WTC11 (cell line): Measurements from ENCODE around the gene TLR4. TPM values are rescaled to one million over a fixed set of nuclear protein-coding genes. Genes with fewer than 3 reads are reported as not detected.

ENCODE experiments used
- ATAC-seq: fragments of 200-7000 bp; cut with Tn5 transposase; 2 replicates; pipeline ENCODE4 v1.10.0; 2021; ENCODE audit warnings: mild to moderate bottlenecking, moderate library complexity
- CTCF ChIA-PET: fragments of 300-600 bp; sonication (Branson Sonifier 250); formaldehyde crosslinking; loops from one replicate; lab custom pipeline; 2021; ENCODE audit warnings: antibody characterized with exemption; lab: Charles Lee
- POLR2A ChIA-PET: fragments of 350-600 bp; sonication (Branson Sonifier 250); formaldehyde crosslinking; loops from one replicate; lab custom pipeline; 2021; ENCODE audit warnings: antibody characterized with exemption; lab: Charles Lee
- DNase-seq: peaks from one replicate; pipeline ENCODE4 v3.0.0; 2021; ENCODE audit warnings: low spot score
- H3K27ac Mint-ChIP-seq: 2 replicates; pipeline ENCODE4 v1.8.0; 2021; ENCODE audit warnings: mixed read lengths
- H3K27me3 Mint-ChIP-seq: 2 replicates; pipeline ENCODE4 v1.8.0; 2021; ENCODE audit warnings: low read depth, mild to moderate bottlenecking, moderate library complexity, mixed read lengths
- H3K36me3 Mint-ChIP-seq: 2 replicates; pipeline ENCODE4 v1.8.0; 2021; ENCODE audit warnings: mixed read lengths
- H3K4me1 Mint-ChIP-seq: 2 replicates; pipeline ENCODE4 v1.8.0; 2022; ENCODE audit warnings: mixed read lengths
- H3K4me3 Mint-ChIP-seq: 2 replicates; pipeline ENCODE4 v1.8.0; 2021; ENCODE audit warnings: mild to moderate bottlenecking, moderate library complexity, mixed read lengths
- H3K9me3 Mint-ChIP-seq: 2 replicates; pipeline ENCODE4 v1.8.0; 2021; ENCODE audit warnings: mixed read lengths
- FOXJ3 ChIP-seq: sonication (generic); formaldehyde crosslinking; IDR thresholded peaks from 2 replicates; pipeline ENCODE4 v1.9.0; 2021; ENCODE audit warnings: missing genetic modification reagents, mild to moderate bottlenecking, borderline replicate concordance
- FOXP1 ChIP-seq: sonication (generic); formaldehyde crosslinking; IDR thresholded peaks from 2 replicates; pipeline ENCODE4 v1.8.0; 2022; ENCODE audit warnings: missing genetic modification reagents, mild to moderate bottlenecking, moderate library complexity, borderline replicate concordance
- FOXP4 ChIP-seq: sonication (generic); formaldehyde crosslinking; IDR thresholded peaks from 2 replicates; pipeline ENCODE4 v1.8.0; 2022; ENCODE audit warnings: mild to moderate bottlenecking, missing genetic modification reagents
- HMGA2 ChIP-seq: fragments of 250-450 bp; sonication (Bioruptor Pico); IDR thresholded peaks from 2 replicates; pipeline ENCODE4 v1.4.0; 2021; ENCODE audit warnings: mild to moderate bottlenecking, moderate library complexity
- HMGXB4 ChIP-seq: sonication (generic); formaldehyde crosslinking; IDR thresholded peaks from 2 replicates; pipeline ENCODE4 v1.8.1; 2023; ENCODE audit warnings: mild to moderate bottlenecking, moderate library complexity, missing genetic modification reagents
- JUN ChIP-seq: sonication (generic); formaldehyde crosslinking; IDR thresholded peaks from 2 replicates; pipeline ENCODE4 v1.8.0; 2023; ENCODE audit warnings: mild to moderate bottlenecking, missing genetic modification reagents
- SP1 ChIP-seq: sonication (generic); formaldehyde crosslinking; conservative IDR thresholded peaks from 2 replicates; pipeline ENCODE4 v1.8.1; 2022; ENCODE audit warnings: missing genetic modification reagents
- TEAD4 ChIP-seq: sonication (generic); formaldehyde crosslinking; IDR thresholded peaks from 2 replicates; pipeline ENCODE4 v1.8.0; 2022; ENCODE audit warnings: mild to moderate bottlenecking, missing genetic modification reagents
- TP53 ChIP-seq: sonication (generic); formaldehyde crosslinking; IDR thresholded peaks from 2 replicates; pipeline ENCODE4 v1.8.1; 2023; ENCODE audit warnings: mild to moderate bottlenecking, missing genetic modification reagents
- ZBTB21 ChIP-seq: sonication (generic); formaldehyde crosslinking; IDR thresholded peaks from 2 replicates; pipeline ENCODE4 v1.8.1; 2023; ENCODE audit warnings: mild to moderate bottlenecking, missing genetic modification reagents, borderline replicate concordance
- ZNF232 ChIP-seq: sonication (generic); formaldehyde crosslinking; IDR thresholded peaks from 2 replicates; pipeline ENCODE4 v1.8.0; 2022; ENCODE audit warnings: mild to moderate bottlenecking, missing genetic modification reagents
- ZNF416 ChIP-seq: fragments of 250-450 bp; sonication (Bioruptor Pico); IDR thresholded peaks from 2 replicates; pipeline ENCODE4 v1.9.0; 2021; ENCODE audit warnings: mild to moderate bottlenecking, inconsistent platforms
- ZNF423 ChIP-seq: fragments of 250-450 bp; sonication (Bioruptor Pico); IDR thresholded peaks from 2 replicates; pipeline ENCODE4 v2.1.2; 2022; ENCODE audit warnings: mild to moderate bottlenecking, moderate library complexity
- ZNF425 ChIP-seq: fragments of 250-450 bp; sonication (Bioruptor Pico); conservative IDR thresholded peaks from 2 replicates; pipeline ENCODE4 v1.9.0; 2021; ENCODE audit warnings: mild to moderate bottlenecking
- ZNF512 ChIP-seq: sonication (generic); formaldehyde crosslinking; IDR thresholded peaks from 2 replicates; pipeline ENCODE4 v1.8.1; 2022; ENCODE audit warnings: missing genetic modification reagents, borderline replicate concordance
- total RNA-seq: library from RNA; stranded (reverse); gene quantifications from 3 replicates; pipeline ENCODE4 v1.2.3, GENCODE V29; 2021
- TF ChIP-seq, protein P1 (sequence below): sonication (generic); formaldehyde crosslinking; IDR thresholded peaks from 2 replicates; pipeline ENCODE4 v1.8.1; 2023; ENCODE audit warnings: mild to moderate bottlenecking, missing genetic modification reagents

TLR4 gene
- total RNA-seq, 1 experiment from 2014 or later: 0.11 TPM

DNA sequence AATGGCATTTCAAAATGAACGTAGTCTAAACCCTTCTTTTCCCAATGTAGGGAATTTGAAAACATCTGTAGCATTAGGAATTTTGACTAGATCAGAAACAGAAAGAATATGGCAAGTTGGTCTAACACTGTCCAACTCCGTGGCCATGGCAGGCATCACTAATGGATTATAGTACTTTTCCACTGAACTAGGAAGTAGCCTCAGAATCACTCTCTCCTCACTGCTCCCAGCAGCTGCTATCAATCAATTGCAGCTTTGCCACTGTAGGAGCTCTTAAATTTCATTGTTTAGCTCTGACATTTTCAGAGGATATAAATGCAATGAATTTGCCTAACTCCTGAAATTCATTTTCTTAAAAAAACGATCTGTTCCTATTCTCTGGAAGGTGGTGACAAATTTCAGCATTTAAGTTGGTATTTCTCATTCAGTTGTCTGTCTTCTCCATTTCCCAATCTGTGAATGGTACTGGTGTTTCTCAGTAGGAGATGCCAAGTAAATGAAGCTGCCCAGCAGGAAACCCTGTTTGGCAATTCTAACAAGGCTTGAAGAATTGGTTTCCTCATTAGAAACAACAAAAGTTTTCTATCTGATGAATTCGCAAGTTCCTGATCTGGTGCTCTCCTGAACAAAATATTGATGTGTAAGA, 64.7 kb downstream of the TLR4 start:
- ATAC-seq (peak; percentile 68), DNase-seq (no peak)
- H3K4me3 Mint-ChIP-seq: no peak overlapping the region
- ChIA-PET CTCF (interaction anchor here (0.6 to 2.1 kb wide), 2 partner anchors 11 to 361 kb away, joined by 3 to 4 read pairs; no protein-coding TSS in a partner anchor), POLR2A (interaction anchor here (0.5 kb wide), 1 partner anchor 122 kb away, joined by 3 read pairs; no protein-coding TSS in a partner anchor)
- TF ChIP-seq ZNF423 (CRISPR knock-in tag) (0 out of 2 replicates have a peak, but pooled peaks have one; percentile 12), ZNF512 (no peak)
- H3K9me3 Mint-ChIP-seq: 0 out of 2 replicates have a peak, but pooled peaks cover 3% of the 10 kb centered on the region
- peaks cover 17% of the 10 kb centered on the region for H3K4me1 Mint-ChIP-seq
- no peaks in the 10 kb centered on the region for H3K27me3 Mint-ChIP-seq
- no peaks in the 10 kb centered on the region for H3K36me3 Mint-ChIP-seq
- H3K27ac Mint-ChIP-seq: 0 out of 2 replicates have a peak overlapping the region, but pooled peaks have one; percentile 2

GRCh38 chr9:117771136-117771535, 66.9 kb downstream of the TLR4 start:
- no peaks in the 10 kb centered on the region for H3K27me3 Mint-ChIP-seq
- H3K36me3 Mint-ChIP-seq: no peaks in the 10 kb centered on the region
- CTCF ChIA-PET: interaction anchor here (2.1 kb wide), 1 partner anchor 14 kb away, joined by 4 read pairs; no protein-coding TSS in a partner anchor
- H3K27ac Mint-ChIP-seq: no peak overlapping the region
- H3K4me3 Mint-ChIP-seq: no peak overlapping the region
- POLR2A ChIA-PET: no interaction called here
- ATAC-seq (no peak), DNase-seq (no peak)
- H3K4me1 Mint-ChIP-seq: peaks cover 17% of the 10 kb centered on the region
- TF ChIP-seq SP1 (CRISPR knock-in tag) (no peak), JUN (CRISPR knock-in tag) (no peak), ZNF512 (no peak)
- TF ChIP-seq, protein P1, sequence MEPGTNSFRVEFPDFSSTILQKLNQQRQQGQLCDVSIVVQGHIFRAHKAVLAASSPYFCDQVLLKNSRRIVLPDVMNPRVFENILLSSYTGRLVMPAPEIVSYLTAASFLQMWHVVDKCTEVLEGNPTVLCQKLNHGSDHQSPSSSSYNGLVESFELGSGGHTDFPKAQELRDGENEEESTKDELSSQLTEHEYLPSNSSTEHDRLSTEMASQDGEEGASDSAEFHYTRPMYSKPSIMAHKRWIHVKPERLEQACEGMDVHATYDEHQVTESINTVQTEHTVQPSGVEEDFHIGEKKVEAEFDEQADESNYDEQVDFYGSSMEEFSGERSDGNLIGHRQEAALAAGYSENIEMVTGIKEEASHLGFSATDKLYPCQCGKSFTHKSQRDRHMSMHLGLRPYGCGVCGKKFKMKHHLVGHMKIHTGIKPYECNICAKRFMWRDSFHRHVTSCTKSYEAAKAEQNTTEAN (CRISPR knock-in tag): no peak
- H3K9me3 Mint-ChIP-seq: 0 out of 2 replicates have a peak, but pooled peaks cover 3% of the 10 kb centered on the region

- H3K36me3 Mint-ChIP-seq: no peaks in the 10 kb centered on the region
- CTCF ChIA-PET: interaction anchor here (0.6 kb wide), 1 partner anchor 284 kb away, joined by 3 read pairs; no protein-coding TSS in a partner anchor
- no peak; the same call in 1 of the 2 replicates for ATAC-seq
- H3K4me1 Mint-ChIP-seq: peaks cover 28% of the 10 kb centered on the region
- H3K9me3 Mint-ChIP-seq: 0 out of 2 replicates have a peak, but pooled peaks cover 3% of the 10 kb centered on the region
- no peak overlapping the region for H3K4me3 Mint-ChIP-seq
- H3K27ac Mint-ChIP-seq: no peak overlapping the region
- no peak for DNase-seq
- H3K27me3 Mint-ChIP-seq: no peaks in the 10 kb centered on the region
- no peak for TF ChIP-seq FOXP4
- TF ChIP-seq ZNF232 (CRISPR knock-in tag): no peak
- no peak for TF ChIP-seq ZBTB21 (CRISPR knock-in tag)
- TF ChIP-seq JUN (CRISPR knock-in tag): no peak
- no peak for TF ChIP-seq FOXP1 (CRISPR knock-in tag)
- TF ChIP-seq HMGXB4: no peak
- no peak for TF ChIP-seq ZNF416 (CRISPR knock-in tag)
- no peak for TF ChIP-seq TP53 (CRISPR knock-in tag)
- no peak for TF ChIP-seq FOXJ3
- TF ChIP-seq ZNF423 (CRISPR knock-in tag): no peak
- TF ChIP-seq HMGA2: no peak
- TF ChIP-seq ZNF425 (CRISPR knock-in tag): no peak
- TF ChIP-seq TEAD4: no peak
- POLR2A ChIA-PET: no interaction called here
Measured at GRCh38 chr9:117772960-117773359, 68.8 kb downstream of the TLR4 start.
